Thoracic aorta (tissue), 2 donors: ENCODE results near the gene MAPRE3. TPM values are rescaled to one million over a fixed set of nuclear protein-coding genes. Genes with fewer than 3 reads are reported as not detected.

Experiments used
- ATAC-seq: fragments of 150-250 bp; one replicate; pipeline ENCODE4 v1.8.0; 2017; ENCODE audit warnings: low read depth; ENCODE audit not compliant: insufficient number of reproducible peaks, low FRiP score
- DNase-seq: peaks from one replicate; pipeline ENCODE4 v3.0.0-alpha.2; 2020; ENCODE audit warnings: low spot score
- H3K27ac ChIP-seq, 2 donors: fragments of 200-600 bp; sonication (generic); 1 replicate in 1 of 2; 2 replicates in 1 of 2; pipeline ENCODE4 v1.5.1; 2016; ENCODE audit warnings: mild to moderate bottlenecking in 2 of 2, moderate library complexity in 2 of 2
- H3K27me3 ChIP-seq: fragments of 200-600 bp; sonication (generic); replicated peaks from 2 replicates; pipeline ENCODE4 v1.6.0; 2016; ENCODE audit warnings: mild to moderate bottlenecking; ENCODE audit not compliant: insufficient read depth
- H3K36me3 ChIP-seq: fragments of 200-600 bp; sonication (generic); one replicate; pipeline ENCODE4 v1.5.1; 2016
- H3K4me1 ChIP-seq, 2 donors: fragments of 200-600 bp; sonication (generic); 1 replicate in 1 of 2; 2 replicates in 1 of 2; pipeline versions ENCODE4 v1.5.1 to v1.6.0; 2016; ENCODE audit warnings: low read depth in 2 of 2, mild to moderate bottlenecking in 1 of 2; ENCODE audit not compliant: control insufficient read depth in 1 of 2
- H3K4me3 ChIP-seq: fragments of 200-600 bp; sonication (generic); 2 replicates; pipeline ENCODE4 v1.5.1; 2016; ENCODE audit warnings: mild to moderate bottlenecking
- H3K9me3 ChIP-seq: fragments of 200-600 bp; sonication (generic); 2 replicates; pipeline ENCODE4 v1.5.1; 2016
- CTCF ChIP-seq: fragments of 200-600 bp; sonication (generic); IDR thresholded peaks from one replicate; pipeline ENCODE4 v1.5.1; 2019; ENCODE audit warnings: antibody characterized with exemption
- total RNA-seq, 2 donors: library from RNA; depleted of rRNA; stranded (reverse); fragments of >200 nt; gene quantifications; one replicate each; pipeline versions ENCODE4 v1.1.0 to v1.2.3, GENCODE V29; 2016

MAPRE3 gene
- total RNA-seq, 2 donors from 2014 or later: 9.1 to 29.9 TPM

- DNase-seq (no peak), ATAC-seq (no peak)
- Histone ChIP-seq H3K27ac (no peak overlapping the region), H3K36me3 (peaks cover 66% of the 10 kb centered on the region), H3K27me3 (no peaks in the 10 kb centered on the region), H3K4me1 (peaks cover 4 to 19% of the 10 kb centered on the region in 2 donors), H3K9me3 (no peaks in the 10 kb centered on the region), H3K4me3 (no peak overlapping the region)
- TF ChIP-seq CTCF: no peak
Measured at GRCh38 chr2:27039871-27040270, 69.4 kb downstream of the MAPRE3 start.

DNA sequence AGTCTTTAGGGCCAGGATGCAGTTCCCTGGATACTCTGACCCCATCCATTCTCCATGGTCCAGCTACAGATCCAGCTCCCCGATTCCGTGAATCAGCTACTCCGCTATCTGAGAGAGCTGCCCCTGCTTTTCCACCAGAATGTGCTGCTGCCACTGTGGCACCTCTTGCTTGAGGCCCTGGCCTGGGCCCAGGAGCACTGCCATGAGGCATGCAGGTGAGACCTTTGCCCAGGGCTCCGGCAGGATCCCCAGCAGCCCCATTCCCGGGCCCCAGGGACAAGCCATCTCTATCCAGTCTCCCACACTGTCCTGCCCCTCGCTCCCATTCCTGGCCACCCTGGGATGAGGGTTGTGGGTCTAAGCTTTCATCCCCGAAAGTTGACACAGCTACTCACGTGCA is 69.8 kb downstream of the MAPRE3 start:
- ATAC-seq: no peak
- TF ChIP-seq CTCF: no peak
- H3K27ac ChIP-seq: no peak overlapping the region
- no peaks in the 10 kb centered on the region for H3K27me3 ChIP-seq
- H3K4me3 ChIP-seq: no peak overlapping the region
- peaks cover 0 to 15% of the 10 kb centered on the region in 2 donors for H3K4me1 ChIP-seq
- H3K36me3 ChIP-seq: peaks cover 62% of the 10 kb centered on the region
- no peak for DNase-seq
- H3K9me3 ChIP-seq: no peaks in the 10 kb centered on the region

DNA sequence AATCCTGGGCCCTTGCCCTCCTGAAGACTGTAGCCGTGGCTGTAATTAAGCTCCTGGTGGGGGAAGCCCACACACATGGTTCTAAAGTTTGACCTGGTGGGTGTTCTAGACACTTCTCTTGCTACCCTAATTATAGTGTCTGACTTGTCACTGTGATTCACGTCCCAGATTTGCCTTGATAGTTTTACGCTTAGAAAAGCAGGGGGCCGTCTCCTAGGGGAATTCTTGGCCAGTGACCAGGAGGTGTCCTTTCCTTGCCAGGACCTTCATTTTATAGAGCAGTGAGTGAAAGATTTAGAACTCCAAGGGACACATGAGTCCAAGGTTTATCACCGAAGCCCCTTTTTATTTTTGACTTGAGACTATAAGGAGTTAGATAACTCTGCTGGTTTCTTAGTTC is 71.3 kb downstream of the MAPRE3 start:
- no peak for TF ChIP-seq CTCF
- Histone ChIP-seq H3K36me3 (peaks cover 49% of the 10 kb centered on the region), H3K9me3 (no peaks in the 10 kb centered on the region), H3K4me3 (no peak overlapping the region), H3K27me3 (no peaks in the 10 kb centered on the region), H3K27ac (peak overlapping the region; percentile 18 to 27), H3K4me1 (peaks cover 0 to 12% of the 10 kb centered on the region in 2 donors)
- ATAC-seq: no peak
- no peak for DNase-seq

GRCh38 chr2:27042159-27042661 is 71.8 kb downstream of the MAPRE3 start:
- no peak for ATAC-seq
- H3K36me3 ChIP-seq: peaks cover 44% of the 10 kb centered on the region
- H3K27me3 ChIP-seq: no peaks in the 10 kb centered on the region
- H3K4me1 ChIP-seq: peaks cover 0 to 12% of the 10 kb centered on the region in 2 donors
- no peak for DNase-seq
- no peak overlapping the region for H3K4me3 ChIP-seq
- TF ChIP-seq CTCF: no peak
- H3K9me3 ChIP-seq: no peaks in the 10 kb centered on the region
- peak overlapping the region; percentile 18 to 27 for H3K27ac ChIP-seq

DNA sequence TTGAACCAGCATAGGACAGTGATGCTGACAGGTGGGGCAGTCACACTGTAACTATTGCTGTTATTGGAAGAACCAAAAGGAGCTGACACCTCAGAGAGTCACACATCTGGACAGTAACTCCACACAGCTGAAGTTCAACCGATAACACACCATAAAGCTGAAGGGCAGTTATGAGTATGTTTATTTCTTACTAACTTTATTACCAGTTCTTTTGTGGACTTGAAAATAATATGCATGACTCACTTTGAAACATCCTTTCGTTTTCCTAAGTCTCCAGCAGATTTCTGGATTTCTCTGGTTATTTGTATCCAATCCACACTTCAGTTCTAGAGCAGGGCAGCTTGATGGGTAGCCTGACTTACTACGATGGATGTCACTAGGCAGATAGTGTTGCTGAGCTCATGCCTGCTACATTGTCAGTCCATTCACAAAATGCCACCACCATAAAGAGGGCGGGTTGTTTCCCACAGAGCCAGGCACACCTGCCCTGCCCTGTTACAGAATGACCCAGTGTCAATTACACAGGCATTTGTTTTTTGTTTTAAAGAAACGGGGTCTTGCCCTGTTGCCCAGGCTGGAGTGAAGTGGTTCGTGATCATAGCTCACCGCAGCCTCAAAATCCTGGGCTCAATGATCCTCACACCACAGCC is 72.7 kb downstream of the MAPRE3 start:
- Histone ChIP-seq H3K27me3 (no peaks in the 10 kb centered on the region), H3K4me3 (no peak overlapping the region), H3K9me3 (no peaks in the 10 kb centered on the region), H3K4me1 (peaks cover 0 to 12% of the 10 kb centered on the region in 2 donors), H3K36me3 (peaks cover 35% of the 10 kb centered on the region), H3K27ac (no peak overlapping the region)
- no peak for DNase-seq
- ATAC-seq: no peak
- no peak for TF ChIP-seq CTCF
